AG09309 (cell line): ENCODE measurements around the gene NUDT14.

Experiments
- DNase-seq: peaks from one replicate; pipeline ENCODE4 v3.0.0-alpha.2; 2010; ENCODE audit warnings: low read depth
- H3K4me3 ChIP-seq: 2 replicates; pipeline ENCODE4 v1.5.1; 2011; ENCODE audit warnings: mild to moderate bottlenecking, low read depth, low read length, moderate library complexity; ENCODE audit not compliant: control insufficient read depth
- CTCF ChIP-seq: IDR thresholded peaks from 2 replicates; pipeline ENCODE4 v1.5.1; 2011; ENCODE audit warnings: mild to moderate bottlenecking, low read depth, low read length, inconsistent platforms; ENCODE audit not compliant: insufficient read depth, control insufficient read depth; ENCODE audit errors: missing control alignments

NUDT14 gene

GRCh38 chr14:105161964-105162668 is 19.0 kb downstream of the NUDT14 start:
- TF ChIP-seq CTCF = no peak
- no peak overlapping the region for H3K4me3 ChIP-seq
- no peak for DNase-seq

- TF ChIP-seq CTCF = no peak
- H3K4me3 ChIP-seq = no peak overlapping the region
- DNase-seq = no peak
Measured at GRCh38 chr14:105161309-105161708, 19.8 kb downstream of the NUDT14 start.

GRCh38 chr14:105160776-105161175 is 20.3 kb downstream of the NUDT14 start:
- DNase-seq = no peak
- no peak overlapping the region for H3K4me3 ChIP-seq
- TF ChIP-seq CTCF = no peak

- no peak for DNase-seq
- TF ChIP-seq CTCF = no peak
- H3K4me3 ChIP-seq = no peak overlapping the region
Measured at GRCh38 chr14:105159344-105159743, 21.8 kb downstream of the NUDT14 start.

- no peak overlapping the region for H3K4me3 ChIP-seq
- no peak for TF ChIP-seq CTCF
- DNase-seq = no peak
Measured at GRCh38 chr14:105158794-105159193, 22.3 kb downstream of the NUDT14 start.

- no peak for TF ChIP-seq CTCF
- DNase-seq = no peak
- H3K4me3 ChIP-seq = no peak overlapping the region
Measured at GRCh38 chr14:105157872-105158271, 23.2 kb downstream of the NUDT14 start.
